A549 (cell line): ENCODE measurements around the gene SALL3.

ENCODE experiments used
- CHD4 ChIP-seq: fragments of 200-600 bp; sonication (generic); IDR thresholded peaks from 2 replicates; pipeline ENCODE4 v1.6.1; 2016; ENCODE audit warnings: antibody characterized with exemption, mild to moderate bottlenecking, borderline replicate concordance
- CTCF ChIP-seq: fragments of >200 bp; sonication (Bioruptor Twin); formaldehyde crosslinking; IDR thresholded peaks from 3 replicates; pipeline ENCODE4 v1.5.1; 2016
- PBX3 ChIP-seq: IDR thresholded peaks from 2 replicates; pipeline ENCODE4 v1.6.1; 2012
- POLR2A ChIP-seq: IDR thresholded peaks from 2 replicates; pipeline ENCODE4 v1.6.1; 2012; ENCODE audit warnings: mild to moderate bottlenecking, low read length
- REST ChIP-seq: fragments of 200-600 bp; sonication (generic); IDR thresholded peaks from 2 replicates; pipeline ENCODE4 v1.6.1; 2016; ENCODE audit warnings: antibody characterized with exemption, mild to moderate bottlenecking, moderate library complexity

- TF ChIP-seq PBX3 (no peak), POLR2A (no peak), REST (no peak), CTCF (no peak), CHD4 (no peak)
Observed at GRCh38 chr18:78935406-78935805, 44.2 kb upstream of the SALL3 start.
